Epithelial cell of proximal tubule (primary cell): ENCODE measurements around the gene PTPN21. TPM values are rescaled to one million over a fixed set of nuclear protein-coding genes. Genes with fewer than 3 reads are reported as not detected.

Experiments
- DNase-seq: peaks from one replicate; pipeline ENCODE4 v3.0.0-alpha.2; 2011; ENCODE audit warnings: low read depth
- H3K4me3 ChIP-seq: 2 replicates; pipeline ENCODE4 v1.5.1; 2011; ENCODE audit warnings: low read depth, mild to moderate bottlenecking, low read length
- CTCF ChIP-seq: conservative IDR thresholded peaks from 2 replicates; pipeline ENCODE4 v1.5.1; 2012; ENCODE audit warnings: low read depth, mild to moderate bottlenecking, low read length
- total RNA-seq: library from RNA; depleted of rRNA; stranded (reverse); fragments of >200 nt; gene quantifications from 2 replicates; pipeline ENCODE4 v1.2.3, GENCODE V29; 2015

PTPN21 gene
- total RNA-seq, 1 donor from 2014 or later: 5.9 TPM

- H3K4me3 ChIP-seq: peak overlapping the region; percentile 85
- no peak for TF ChIP-seq CTCF
- no peak for DNase-seq
Measured at GRCh38 chr14:88553886-88554456, 836 bp downstream of the PTPN21 start.

GRCh38 chr14:88552876-88553275 is 1.9 kb downstream of the PTPN21 start:
- H3K4me3 ChIP-seq: no peak overlapping the region
- no peak for TF ChIP-seq CTCF
- no peak for DNase-seq

GRCh38 chr14:88551980-88552431 is 2.8 kb downstream of the PTPN21 start:
- no peak for DNase-seq
- H3K4me3 ChIP-seq: peak overlapping the region; percentile 83
- TF ChIP-seq CTCF: no peak

- DNase-seq: no peak
- H3K4me3 ChIP-seq: peak overlapping the region; percentile 83
- TF ChIP-seq CTCF: peak; percentile 37
Measured at GRCh38 chr14:88551094-88551870, 3.5 kb downstream of the PTPN21 start.

GRCh38 chr14:88550078-88550477 is 4.7 kb downstream of the PTPN21 start:
- H3K4me3 ChIP-seq: no peak overlapping the region
- TF ChIP-seq CTCF: no peak
- no peak for DNase-seq

- no peak for DNase-seq
Measured at GRCh38 chr14:88547386-88547780, 7.4 kb downstream of the PTPN21 start.

More at GRCh38 chr14:88547386-88547780, 7.4 kb downstream of the PTPN21 start:
- no peak for TF ChIP-seq CTCF
- no peak overlapping the region for H3K4me3 ChIP-seq
